DMS 273 (cell line): Measurements from ENCODE around the gene IFNA7.
"Not testable (repeated sequence)": the region's sequence is repeated elsewhere in the genome, so short reads cannot be mapped to it uniquely, and the experiment has no call there.

Experiments
- DNase-seq: peaks from one replicate; lab custom pipeline; 2025; ENCODE audit not compliant: unreplicated experiment; lab: John Stamatoyannopoulos, UW

Gene IFNA7

GRCh38 chr9:21182810-21183736, 18.9 kb downstream of the IFNA7 start:
- peak; percentile 54 for DNase-seq

DNA sequence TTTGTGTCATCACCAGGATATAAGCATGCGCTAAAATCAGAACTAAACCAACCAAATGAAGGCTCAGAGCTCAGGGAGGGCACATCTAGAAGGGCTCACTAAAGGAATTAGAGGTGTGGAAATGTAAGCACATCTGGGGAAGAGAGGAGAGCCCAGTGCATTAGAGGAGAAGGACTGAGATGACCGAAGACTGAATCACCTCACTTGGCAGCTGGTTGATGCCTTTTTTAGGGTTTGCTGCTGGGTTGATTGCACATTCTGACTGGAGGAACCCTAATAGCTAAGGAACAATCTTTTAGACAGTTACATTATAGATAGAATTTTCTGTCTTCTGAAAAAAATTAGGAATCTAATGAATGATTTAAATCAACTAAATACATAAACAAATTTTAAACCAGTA, 27.3 kb downstream of the IFNA7 start:
- no peak for DNase-seq

GRCh38 chr9:21172156-21172555, 29.8 kb downstream of the IFNA7 start:
- DNase-seq = no peak

DNA sequence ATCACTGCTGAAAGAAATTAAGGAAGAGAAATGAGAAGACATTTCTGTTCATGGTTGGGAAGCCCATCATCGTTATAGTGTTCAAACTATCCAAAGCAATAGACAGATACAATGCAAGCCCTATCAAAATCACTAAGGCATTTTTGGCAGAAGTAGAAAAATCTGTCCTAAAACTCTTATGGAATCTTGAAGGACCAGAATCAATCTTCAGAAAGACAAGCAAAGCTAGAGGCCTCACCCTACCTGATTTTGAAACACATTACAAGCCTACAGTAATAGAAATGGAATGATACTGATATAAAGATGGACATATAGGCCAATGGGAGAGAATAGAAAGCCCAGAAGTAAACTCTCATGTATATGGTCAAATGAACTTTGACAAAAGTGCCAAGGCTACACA, 30.7 kb downstream of the IFNA7 start:
- no peak for DNase-seq

- not testable (repeated sequence) for DNase-seq
These were observed 35.4 kb downstream of the IFNA7 start, which contains the start of gene IFNA21 for GRCh38 chr9:21166560-21166959. IFNA21 (minus strand) TSS chr9:21166660; CDS start chr9:21166612, 48 bp downstream.

DNA sequence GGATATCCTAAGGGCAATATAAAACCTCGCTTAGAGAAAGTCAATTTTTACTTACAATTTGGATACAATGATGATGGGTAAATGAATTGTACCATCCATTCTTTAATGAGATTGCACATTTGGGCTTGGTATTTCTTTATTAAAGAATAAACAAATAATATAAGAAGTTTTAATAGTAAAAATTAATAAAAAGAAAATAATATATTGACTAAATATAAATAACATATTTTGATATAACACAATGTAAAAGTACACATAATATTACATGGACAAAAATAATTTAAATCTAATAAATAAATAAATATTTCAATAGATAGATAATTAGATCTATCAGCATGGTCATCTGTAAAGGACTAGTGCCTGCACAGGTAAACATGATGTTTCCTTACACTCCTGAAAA, 36.5 kb downstream of the IFNA7 start:
- no peak for DNase-seq

- DNase-seq = no peak
These were observed 41.8 kb downstream of the IFNA7 start for GRCh38 chr9:21160178-21160577.

GRCh38 chr9:21155501-21155900, 46.5 kb downstream of the IFNA7 start:
- DNase-seq = no peak

DNA sequence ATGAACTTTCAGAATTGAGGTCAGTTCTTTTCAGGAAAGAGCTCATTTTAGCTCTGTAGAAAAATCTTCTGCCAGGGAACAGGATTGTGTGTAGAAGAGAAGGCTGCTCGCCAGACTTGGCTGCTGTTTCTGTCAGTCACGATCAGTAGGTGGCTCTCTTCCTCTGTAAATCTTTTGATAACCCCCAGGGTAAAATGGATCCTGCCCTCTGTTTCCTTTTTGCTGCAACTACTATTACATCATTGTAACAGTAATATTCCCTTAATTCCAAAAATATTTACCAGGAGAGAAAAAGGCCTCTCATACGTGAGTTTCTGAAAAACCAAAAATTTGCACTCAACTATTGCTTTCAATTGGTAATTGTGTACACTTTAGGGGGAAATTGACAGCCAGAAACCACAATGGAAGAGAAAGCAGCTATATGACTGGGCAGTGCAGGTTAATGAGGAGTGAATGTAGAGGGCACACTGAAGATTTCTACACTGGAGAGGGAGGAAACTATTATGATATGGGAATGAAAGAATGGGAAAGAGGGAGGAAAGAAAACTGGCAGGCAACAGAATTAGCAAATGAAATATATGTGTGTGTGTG, 47.9 kb downstream of the IFNA7 start:
- DNase-seq = peak; percentile 57

- DNase-seq = peak; percentile 29
These were observed 48.5 kb downstream of the IFNA7 start for GRCh38 chr9:21153336-21154017.
